Activated CD8-positive, alpha-beta memory T cell treated with anti-CD3 and anti-CD28 coated beads for 1 hour (primary cell): ENCODE data around the gene DENND2A.
"Not testable (repeated sequence)": the region's sequence is repeated elsewhere in the genome, so short reads cannot be mapped to it uniquely, and the experiment has no call there.

Source experiments
- DNase-seq, 2 donors: peaks; one replicate each; pipeline ENCODE4 v3.0.0-alpha.2; 2020; ENCODE audit warnings: low read depth in 1 of 2; ENCODE audit errors: extremely low read depth in 1 of 2

The DENND2A gene

DNA sequence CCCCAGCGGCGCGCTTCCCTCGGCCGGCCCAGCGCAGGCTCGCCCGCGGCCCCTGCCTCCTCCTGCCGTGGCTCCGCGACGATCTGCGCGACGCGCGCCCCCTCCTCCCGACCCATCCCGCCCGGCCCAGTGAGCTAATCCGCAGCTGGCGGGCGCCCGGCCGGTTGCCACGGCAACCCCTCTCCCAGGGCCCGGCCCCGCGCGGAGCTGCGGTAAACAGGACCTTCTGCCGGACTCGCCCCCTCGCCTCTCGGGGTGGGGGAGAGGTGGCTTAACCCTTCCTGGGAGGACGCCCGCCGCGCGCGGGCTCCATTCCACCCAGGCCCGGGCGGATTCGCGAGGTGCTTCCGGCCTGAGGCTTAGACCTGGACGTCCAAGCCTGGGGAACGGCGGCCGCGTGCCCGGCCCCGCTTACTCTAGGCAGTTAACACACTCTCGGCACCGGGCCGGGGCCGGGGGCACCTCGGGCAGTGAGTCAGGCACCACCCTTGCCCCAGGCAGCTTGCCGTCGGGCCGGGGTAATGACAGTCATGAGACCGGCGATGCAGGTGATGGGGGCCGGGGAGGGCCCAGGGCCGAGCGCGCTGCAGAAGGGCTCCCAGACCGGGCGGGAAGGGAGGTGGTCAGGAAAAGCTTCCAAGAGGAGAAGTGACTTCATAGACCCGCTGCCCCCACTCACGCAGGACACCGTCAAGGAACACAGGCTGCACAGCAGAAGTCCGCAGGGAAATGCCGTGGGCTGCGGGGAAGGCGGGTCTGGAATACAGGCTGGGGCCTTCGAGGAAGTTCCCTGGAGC is at the start of gene DENND2A:
Gene DENND2A (minus strand): TSS at position 87 of the 797 bp plus-strand sequence. CDS start 38,416 bp downstream, outside the sequence.
- DNase-seq, result no peak

DNA sequence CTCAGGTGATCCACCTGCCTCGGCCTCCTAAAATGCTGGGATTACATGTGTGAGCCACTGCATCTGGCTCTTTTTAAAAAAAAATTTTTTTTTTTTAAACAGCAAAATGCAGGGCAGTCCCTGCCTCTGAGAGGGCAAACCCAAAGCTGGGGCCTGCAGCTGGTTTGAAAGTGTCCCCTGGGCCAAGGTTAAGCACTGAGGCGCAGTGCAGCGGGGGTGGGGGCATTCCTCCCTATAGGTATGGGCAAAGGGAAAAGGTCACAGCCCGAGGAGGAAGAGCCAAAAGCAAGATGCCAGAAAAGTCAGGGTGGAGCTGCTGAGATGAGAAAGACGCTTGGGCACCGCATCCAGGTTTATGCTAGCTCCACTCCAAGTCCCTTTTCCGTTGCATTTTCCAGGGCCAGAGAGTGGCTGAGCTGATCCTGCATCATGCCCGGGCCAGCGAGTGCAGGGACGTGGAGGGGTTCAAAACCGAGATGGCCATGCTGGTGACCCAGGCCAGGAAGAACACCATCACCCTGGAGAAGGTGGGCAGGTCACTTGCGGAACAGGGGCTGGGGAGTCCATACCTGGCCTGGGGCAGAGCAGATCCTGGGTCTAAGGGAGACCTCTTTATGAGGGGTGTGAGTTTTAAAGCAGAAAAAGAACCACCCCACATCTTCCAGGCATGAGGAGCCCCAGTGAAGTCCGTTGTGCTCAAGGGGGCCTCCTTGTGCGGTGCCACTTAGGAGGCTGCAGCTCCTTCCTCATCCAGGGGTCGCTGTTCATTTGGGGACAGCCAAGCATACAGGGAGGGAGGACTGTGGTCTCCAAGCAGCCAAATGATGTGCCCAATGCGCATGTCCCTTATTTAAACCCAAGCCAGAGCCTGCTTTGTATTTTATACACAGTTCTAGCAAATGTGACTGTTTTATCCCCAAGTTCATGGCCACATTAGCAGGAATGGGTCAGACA is 48.9 kb upstream of the DENND2A start:
- no peak for DNase-seq

GRCh38 chr7:140688341-140688740 is 47.7 kb upstream of the DENND2A start:
- DNase-seq, result no peak

GRCh38 chr7:140686921-140687320 is 46.3 kb upstream of the DENND2A start:
- no peak for DNase-seq

GRCh38 chr7:140685407-140686087 is 44.9 kb upstream of the DENND2A start:
- DNase-seq, result no peak

DNA sequence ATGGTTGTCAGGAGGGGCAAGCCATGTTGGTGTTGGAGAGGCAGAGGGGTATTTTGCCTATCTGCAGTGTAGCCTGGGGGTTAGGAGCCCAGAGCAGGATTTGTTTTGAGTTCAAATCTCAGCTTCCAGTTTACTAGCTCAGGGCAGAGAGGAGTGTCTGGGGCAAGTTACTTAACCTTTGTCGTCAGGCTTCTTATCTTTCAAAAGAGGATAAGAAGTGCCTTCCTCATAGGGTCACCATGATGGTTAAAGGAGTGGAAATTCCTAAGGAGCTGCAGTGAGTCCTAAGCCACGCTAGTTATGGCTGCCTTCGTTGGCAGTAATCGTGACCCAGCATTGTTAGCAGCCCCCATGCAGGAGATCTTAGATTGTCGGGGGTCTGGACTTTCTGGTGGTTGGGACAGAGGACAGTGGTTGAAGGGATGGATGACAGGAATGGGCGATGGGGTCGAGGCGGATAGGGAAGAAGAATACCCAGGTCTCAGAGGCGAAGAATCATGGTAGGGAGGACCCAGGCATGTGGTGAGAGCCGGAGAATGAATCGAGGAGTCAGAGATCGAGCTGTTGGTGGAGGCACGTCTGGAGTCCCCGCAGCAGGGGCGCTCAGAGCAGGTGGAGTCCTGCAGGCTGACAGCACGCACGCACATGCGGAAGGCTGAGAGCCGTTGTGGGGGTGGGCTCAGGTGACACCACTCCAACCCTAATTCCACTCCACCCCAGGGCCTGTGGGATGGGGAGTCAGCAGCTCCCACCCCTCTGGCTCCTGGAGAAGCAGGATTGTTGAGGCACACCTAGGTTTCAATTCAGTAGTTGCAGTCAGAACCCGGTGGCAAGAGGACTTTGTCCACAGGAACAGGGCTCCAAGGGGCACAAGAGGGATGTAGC is 43.7 kb upstream of the DENND2A start:
- DNase-seq, result no peak

DNA sequence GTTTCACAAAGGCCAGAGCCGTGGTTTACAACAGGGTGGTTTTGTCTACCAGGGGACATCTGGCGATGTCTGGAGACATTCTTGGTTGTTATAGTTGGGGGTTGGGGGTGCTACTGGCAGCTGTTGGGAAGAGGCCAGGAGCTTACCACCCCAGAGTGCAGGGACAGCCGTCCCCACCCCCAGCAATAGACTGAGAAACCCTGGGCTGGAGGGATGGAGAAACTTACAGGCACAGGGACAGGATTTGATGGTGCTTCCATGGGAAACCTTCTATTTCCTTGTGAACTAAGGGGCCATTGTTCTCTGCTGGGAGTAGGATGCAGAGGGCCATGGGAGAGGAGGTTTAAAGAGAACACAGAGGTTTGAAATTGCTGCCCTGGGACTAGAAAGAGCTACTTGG is 43.0 kb upstream of the DENND2A start:
- no peak for DNase-seq

DNA sequence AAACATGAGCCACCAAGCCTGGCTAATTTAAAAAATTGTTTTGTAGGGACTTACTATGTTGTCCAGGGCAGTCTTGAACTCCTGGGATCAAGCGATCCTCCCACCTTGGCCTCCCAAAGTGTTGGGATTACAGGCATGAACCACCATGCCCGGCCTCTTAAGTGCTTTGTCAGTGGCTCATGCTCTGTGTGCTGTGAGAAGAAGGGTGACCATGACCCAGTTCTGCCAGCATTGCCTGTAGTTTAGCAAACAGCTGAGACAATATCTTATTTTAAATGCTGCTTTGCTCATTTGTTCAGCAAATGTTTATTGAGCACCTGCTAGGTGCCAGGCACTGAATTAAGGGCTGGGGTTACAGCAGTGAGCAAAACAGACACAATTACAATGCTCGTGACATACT is 41.2 kb upstream of the DENND2A start:
- no peak for DNase-seq

GRCh38 chr7:140680886-140681285 is 40.3 kb upstream of the DENND2A start:
- no peak for DNase-seq

- DNase-seq, result no peak
Observed at GRCh38 chr7:140679186-140679585, 38.6 kb upstream of the DENND2A start.

DNA sequence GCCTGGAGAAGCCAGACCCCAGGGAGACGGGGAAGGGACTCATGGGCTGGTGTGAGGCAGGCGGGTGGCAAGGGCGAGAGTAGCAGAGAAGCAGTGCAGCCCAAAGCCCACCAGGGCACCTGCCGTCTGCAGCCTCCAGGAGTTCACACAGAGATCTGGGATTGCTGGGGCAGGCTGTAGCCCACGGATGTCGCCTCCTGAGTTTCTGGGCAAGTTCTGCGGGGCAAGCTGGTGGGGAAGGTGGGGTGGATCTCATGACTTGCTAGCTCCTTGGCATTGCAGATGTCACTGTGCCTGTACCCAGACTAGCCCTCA is 38.2 kb upstream of the DENND2A start:
- no peak for DNase-seq

DNA sequence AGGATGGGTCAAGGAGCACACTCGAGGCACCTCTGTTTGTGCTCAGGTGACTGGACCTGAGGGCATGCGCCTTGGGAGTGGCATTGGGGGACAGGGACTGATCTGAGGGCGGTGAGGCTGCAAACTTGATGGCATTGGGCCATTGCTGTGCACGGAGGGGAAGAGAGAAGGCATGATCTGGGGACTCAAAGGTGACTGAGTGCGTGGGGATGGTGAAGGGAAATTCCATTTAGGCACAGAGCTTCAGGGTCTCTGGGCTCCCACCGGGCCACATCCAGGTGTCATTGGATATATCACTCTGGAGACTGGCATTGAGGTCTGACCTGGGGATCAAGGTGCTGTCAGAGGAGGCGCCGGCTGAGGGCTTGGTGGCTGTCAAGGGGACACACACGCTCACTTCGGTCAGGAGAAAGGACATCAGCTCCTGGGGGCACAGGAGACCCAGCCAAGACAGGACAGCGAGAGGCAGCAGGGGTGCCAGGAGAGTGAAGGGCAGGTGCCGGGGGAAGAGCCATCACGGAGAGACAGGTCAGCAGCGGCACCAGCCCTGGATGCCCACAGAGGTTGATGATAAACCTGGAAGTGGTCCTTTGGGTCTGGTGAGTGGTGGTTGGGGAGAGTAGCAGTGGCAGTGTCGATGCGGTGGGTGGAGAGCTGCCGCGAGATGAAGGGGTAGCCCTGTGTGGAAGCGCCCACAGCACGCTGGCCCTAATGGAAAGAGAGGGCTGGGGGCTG is 37.6 kb upstream of the DENND2A start:
- DNase-seq, result no peak

GRCh38 chr7:140677496-140677895 is 36.9 kb upstream of the DENND2A start:
- no peak for DNase-seq

DNA sequence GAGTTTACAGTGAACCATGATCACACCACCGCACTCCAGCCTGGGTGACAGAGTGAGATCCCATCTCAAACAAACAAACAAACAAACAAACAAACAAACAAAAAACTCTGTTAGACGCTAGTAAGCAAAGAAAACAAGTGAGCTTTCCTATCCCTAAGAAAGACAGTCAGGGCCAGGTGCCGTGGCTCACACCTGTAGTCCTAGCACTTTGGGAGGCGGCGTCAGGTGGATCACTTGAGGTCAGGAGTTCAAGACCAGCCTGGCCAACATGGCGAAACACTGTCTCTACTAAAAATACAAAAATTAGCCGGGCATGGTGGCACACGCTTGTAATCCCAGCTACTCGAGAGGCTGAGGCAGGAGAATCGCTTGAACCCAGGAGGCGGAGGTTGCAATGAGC is 36.3 kb upstream of the DENND2A start:
- not testable (repeated sequence) for DNase-seq

DNA sequence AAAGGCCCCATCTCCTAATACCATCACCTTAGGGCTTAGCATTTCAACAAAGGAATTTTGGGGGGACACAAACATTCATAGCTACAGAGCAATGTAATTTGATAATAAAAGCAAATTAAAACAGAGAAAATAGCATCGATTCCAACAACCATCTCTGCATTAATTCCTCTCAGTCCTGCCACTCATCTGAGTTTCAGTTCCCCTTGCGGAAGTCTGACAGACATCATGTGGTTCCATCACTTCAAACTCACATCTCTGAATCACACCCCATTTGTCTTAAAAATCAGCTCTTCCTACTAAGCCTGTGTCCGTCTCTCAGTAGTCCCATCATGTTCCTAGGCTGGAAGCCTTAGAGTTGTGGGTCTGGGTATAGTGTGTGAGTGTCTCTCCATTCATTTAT is 35.7 kb upstream of the DENND2A start:
- DNase-seq, result no peak

DNA sequence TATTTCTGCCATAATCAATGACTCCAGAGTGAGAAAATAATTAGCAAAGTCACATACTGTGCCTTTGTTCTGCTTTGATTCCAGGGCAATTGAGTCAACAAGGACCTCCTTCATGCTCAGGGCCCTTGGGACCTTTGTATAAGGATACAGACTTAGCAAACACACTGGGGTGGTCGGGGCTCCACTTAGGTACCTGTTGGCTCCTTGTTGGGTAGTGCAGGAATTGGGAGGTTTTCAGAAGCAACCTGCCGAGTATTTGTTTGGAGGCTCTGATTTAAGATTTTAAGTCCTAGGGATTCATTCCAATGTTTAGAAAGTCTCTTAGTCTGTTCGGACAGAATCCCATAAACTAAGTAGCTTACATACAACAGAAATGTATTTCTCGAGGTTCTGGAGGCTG is 35.1 kb upstream of the DENND2A start:
- DNase-seq, result no peak

GRCh38 chr7:140674899-140675701 is 34.5 kb upstream of the DENND2A start:
- DNase-seq, result no peak

- no peak for DNase-seq
Observed at GRCh38 chr7:140674356-140674800, 33.8 kb upstream of the DENND2A start.

GRCh38 chr7:140673774-140674155 is 33.2 kb upstream of the DENND2A start:
- DNase-seq, result no peak
